Activated CD8-positive, alpha-beta T cell treated with anti-CD3 and anti-CD28 coated beads, Interleukin-2, amount 10 ng/mL, durations not matched to agents 7 days and 5 days (primary cell): ENCODE measurements around the gene FBN1. TPM values are rescaled to one million over a fixed set of nuclear protein-coding genes. Genes with fewer than 3 reads are reported as not detected.

Experiments used
- ATAC-seq: fragments of 150-1000 bp; cut with Tn5 transposase; one replicate; pipeline ENCODE4 v1.10.0; 2021; ENCODE audit warnings: moderate library complexity
- CTCF ChIA-PET: fragments of 350-600 bp; sonication (Branson Sonifier 250); formaldehyde crosslinking; loops from one replicate; lab custom pipeline; 2021; ENCODE audit warnings: antibody characterized with exemption; lab: Charles Lee
- POLR2A ChIA-PET: fragments of 350-600 bp; sonication (Branson Sonifier 250); formaldehyde crosslinking; loops from one replicate; lab custom pipeline; 2021; ENCODE audit warnings: antibody characterized with exemption; lab: Charles Lee
- DNase-seq: peaks from one replicate; pipeline ENCODE4 v3.0.0-alpha.2; 2020
- H3K27ac Mint-ChIP-seq: one replicate; pipeline ENCODE4 v1.8.0; 2021; ENCODE audit warnings: mild to moderate bottlenecking, mixed read lengths
- H3K27me3 Mint-ChIP-seq: one replicate; pipeline ENCODE4 v1.8.0; 2021; ENCODE audit warnings: low read depth, mixed read lengths
- H3K36me3 Mint-ChIP-seq: one replicate; pipeline ENCODE4 v1.8.0; 2021; ENCODE audit warnings: low read depth, mixed read lengths
- H3K4me1 Mint-ChIP-seq: one replicate; pipeline ENCODE4 v1.8.0; 2021; ENCODE audit warnings: low read depth, mixed read lengths
- H3K4me3 Mint-ChIP-seq: one replicate; pipeline ENCODE4 v1.8.0; 2021; ENCODE audit warnings: mild to moderate bottlenecking, mixed read lengths
- H3K9me3 Mint-ChIP-seq: one replicate; pipeline ENCODE4 v1.8.0; 2022; ENCODE audit warnings: mixed read lengths; ENCODE audit not compliant: insufficient read depth
- total RNA-seq, 2 experiments: library from RNA; stranded (reverse); gene quantifications; one replicate each; pipeline ENCODE4 v1.2.3, GENCODE V29; 2021

Gene FBN1
- total RNA-seq, 2 experiments from 2014 or later: 0.81 to 1.3 TPM

DNA sequence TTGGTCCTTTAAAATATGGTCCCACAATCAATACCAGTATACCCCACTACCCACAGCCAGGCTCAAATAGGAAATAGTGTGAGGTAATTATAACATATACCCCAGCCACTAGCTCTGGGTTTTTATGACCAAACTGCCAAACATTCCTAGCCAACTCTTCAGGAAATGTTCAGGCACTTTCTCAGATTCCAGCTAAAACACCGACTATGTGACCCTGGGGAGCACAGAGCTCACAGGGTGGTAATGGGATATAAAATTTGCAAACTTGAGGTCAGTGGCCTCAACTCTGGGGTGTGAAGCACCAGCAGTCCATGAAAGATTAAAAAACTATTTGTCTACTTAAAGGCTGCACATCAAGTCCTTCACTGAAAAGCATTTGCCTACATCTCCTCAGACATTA, 12.9 kb downstream of the FBN1 start:
- Mint-ChIP-seq H3K4me3 (no peak overlapping the region), H3K9me3 (no peaks in the 10 kb centered on the region)
- no peak for ATAC-seq

DNA sequence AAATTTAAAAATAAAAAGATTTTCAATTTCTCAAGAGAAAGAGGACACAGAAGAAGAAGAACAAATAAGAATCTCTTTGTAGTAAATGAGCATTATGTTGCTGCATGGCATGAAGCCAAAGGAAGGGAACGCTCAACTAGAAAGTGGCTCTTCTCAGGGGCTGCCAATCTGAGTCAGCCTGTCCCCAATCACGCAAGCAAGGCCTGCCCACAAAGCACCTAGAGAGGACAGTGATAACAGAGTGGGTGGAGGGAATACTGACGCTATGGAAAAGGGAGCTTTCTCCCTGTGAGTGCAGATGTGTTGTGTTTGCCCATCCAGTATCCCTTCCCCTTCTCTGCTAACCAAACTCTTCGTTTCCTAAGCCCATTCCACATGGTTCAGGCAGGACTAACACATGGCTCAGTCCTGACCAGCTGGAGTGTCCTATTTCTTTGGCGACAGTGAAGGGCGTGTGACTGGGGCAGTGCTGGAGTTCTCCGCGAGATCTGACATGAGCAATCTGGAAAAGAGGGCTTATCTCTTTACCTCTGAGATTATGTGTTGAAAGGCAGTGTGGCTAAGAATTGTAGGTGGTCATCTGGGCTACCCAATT, 14.2 kb downstream of the FBN1 start:
- Mint-ChIP-seq H3K27me3 (peaks cover 3% of the 10 kb centered on the region), H3K4me1 (no peaks in the 10 kb centered on the region), H3K4me3 (no peak overlapping the region), H3K27ac (no peak overlapping the region), H3K36me3 (no peaks in the 10 kb centered on the region), H3K9me3 (no peaks in the 10 kb centered on the region)
- ChIA-PET POLR2A (no interaction called here), CTCF (no interaction called here)
- DNase-seq: no peak
- ATAC-seq: no peak

More for the DNA sequence above, 12.9 kb downstream of the FBN1 start:
- ChIA-PET POLR2A (no interaction called here), CTCF (no interaction called here)
- no peak for DNase-seq
- H3K36me3 Mint-ChIP-seq: no peaks in the 10 kb centered on the region
- no peaks in the 10 kb centered on the region for H3K4me1 Mint-ChIP-seq
- H3K27me3 Mint-ChIP-seq: peaks cover 3% of the 10 kb centered on the region
- no peak overlapping the region for H3K27ac Mint-ChIP-seq

DNA sequence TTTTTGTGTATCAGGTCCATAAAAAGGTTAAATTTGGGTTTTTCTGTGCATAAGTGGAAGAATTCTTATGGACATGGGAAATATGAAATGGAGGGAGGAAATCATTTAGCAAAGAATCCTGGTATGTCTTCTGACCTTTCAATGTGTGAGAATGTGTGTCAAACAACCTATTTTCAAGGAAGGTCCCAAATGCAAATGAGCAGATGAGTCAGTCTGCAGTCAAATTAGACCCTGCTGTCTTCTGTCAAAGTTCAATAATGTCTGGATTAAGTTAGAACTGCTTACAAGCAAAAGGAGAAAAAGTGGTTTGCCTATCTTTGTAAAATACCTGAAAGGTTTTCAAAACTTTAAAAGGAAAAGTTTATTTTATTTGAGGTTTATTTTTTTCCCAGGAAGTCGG, 15.3 kb downstream of the FBN1 start:
- H3K36me3 Mint-ChIP-seq: no peaks in the 10 kb centered on the region
- no peak for DNase-seq
- H3K27ac Mint-ChIP-seq: no peak overlapping the region
- ChIA-PET POLR2A (no interaction called here), CTCF (no interaction called here)
- no peak for ATAC-seq
- H3K4me3 Mint-ChIP-seq: no peak overlapping the region
- no peaks in the 10 kb centered on the region for H3K4me1 Mint-ChIP-seq
- peaks cover 3% of the 10 kb centered on the region for H3K27me3 Mint-ChIP-seq
- no peaks in the 10 kb centered on the region for H3K9me3 Mint-ChIP-seq

DNA sequence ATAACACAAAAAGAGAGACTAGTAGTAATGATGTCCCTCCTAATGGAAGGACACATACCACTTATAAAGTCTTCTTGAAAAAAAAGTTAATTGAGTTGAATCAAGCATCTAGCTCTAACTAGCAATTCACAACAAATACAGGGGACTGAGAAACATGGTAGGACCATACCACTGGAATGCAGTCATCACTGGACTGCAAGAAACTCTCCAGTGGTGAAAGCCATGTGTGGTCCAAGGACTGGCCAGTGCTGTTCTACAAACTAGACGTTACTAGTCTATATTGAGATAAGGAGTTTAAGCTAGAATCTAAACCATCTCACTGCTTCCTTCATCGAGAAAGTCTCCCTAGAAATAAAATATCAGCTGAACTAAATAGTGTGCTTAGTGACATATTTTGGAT, 16.7 kb downstream of the FBN1 start:
- POLR2A ChIA-PET: no interaction called here
- no peaks in the 10 kb centered on the region for H3K36me3 Mint-ChIP-seq
- no peak overlapping the region for H3K27ac Mint-ChIP-seq
- H3K9me3 Mint-ChIP-seq: no peaks in the 10 kb centered on the region
- H3K4me3 Mint-ChIP-seq: no peak overlapping the region
- no peaks in the 10 kb centered on the region for H3K4me1 Mint-ChIP-seq
- peaks cover 3% of the 10 kb centered on the region for H3K27me3 Mint-ChIP-seq
- CTCF ChIA-PET: no interaction called here
- DNase-seq: no peak
- ATAC-seq: no peak

DNA sequence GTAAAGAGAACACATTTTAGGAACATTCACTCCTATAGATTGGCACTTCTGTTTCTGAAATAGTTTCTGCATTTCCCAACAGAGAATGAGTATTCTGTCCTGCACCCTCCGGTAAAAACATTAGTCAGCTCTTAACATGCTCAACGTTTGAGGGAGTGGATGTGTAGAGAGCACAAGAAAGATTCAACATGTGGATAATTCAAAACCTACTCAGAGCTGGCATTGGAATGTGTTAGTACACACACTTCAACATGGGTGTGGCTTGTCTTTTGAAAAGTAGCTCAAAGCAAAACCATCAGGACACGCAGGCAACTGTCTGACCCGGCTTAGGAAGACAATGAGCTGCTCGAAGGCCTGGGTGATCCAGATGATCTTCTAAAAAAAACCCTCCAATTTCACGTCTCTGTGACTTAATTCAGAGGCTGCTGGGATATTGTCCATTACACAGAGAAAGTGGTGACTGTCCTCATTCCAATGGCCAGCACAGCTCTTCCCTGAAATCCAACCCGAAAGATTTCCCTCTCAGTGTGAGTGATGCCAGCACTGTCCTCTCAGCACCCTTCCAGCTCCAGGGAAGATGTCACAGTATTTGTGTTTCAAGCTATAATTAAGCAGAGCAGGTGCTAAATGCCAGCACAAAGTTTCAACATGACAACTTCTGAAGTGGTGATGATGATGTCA, 18.1 kb downstream of the FBN1 start:
- Mint-ChIP-seq H3K36me3 (no peaks in the 10 kb centered on the region), H3K27me3 (peaks cover 5% of the 10 kb centered on the region), H3K27ac (no peak overlapping the region), H3K9me3 (no peaks in the 10 kb centered on the region), H3K4me1 (no peaks in the 10 kb centered on the region), H3K4me3 (no peak overlapping the region)
- ChIA-PET CTCF (no interaction called here), POLR2A (interaction anchor here (0.6 kb wide), 1 partner anchor 1490 kb away, joined by 3 read pairs; no protein-coding TSS in a partner anchor)
- no peak for DNase-seq
- ATAC-seq: no peak

DNA sequence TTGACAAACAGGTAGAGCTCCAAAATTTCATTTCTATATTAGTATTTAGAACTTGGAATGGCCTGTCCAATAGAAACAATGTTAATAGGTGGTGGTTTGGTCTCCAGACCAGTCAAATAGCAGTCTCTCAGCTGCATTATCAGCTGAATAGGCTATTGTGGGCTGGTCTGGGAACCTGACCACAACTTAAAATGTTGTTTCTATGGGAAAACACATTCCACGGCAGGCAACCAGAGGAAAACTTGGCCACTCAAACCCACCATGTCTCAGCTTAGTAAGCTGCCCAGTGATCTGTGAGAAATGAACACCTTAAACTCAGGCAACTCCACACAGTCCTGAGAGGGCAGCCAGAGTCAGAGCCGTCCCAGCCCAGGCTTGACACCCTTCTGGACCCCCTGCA, 20.4 kb downstream of the FBN1 start:
- Mint-ChIP-seq H3K36me3 (no peaks in the 10 kb centered on the region), H3K4me1 (no peaks in the 10 kb centered on the region), H3K27ac (no peak overlapping the region), H3K4me3 (no peak overlapping the region), H3K27me3 (peaks cover 3% of the 10 kb centered on the region), H3K9me3 (no peaks in the 10 kb centered on the region)
- DNase-seq (no peak), ATAC-seq (no peak)
- CTCF ChIA-PET: no interaction called here
- POLR2A ChIA-PET: no interaction called here

- ATAC-seq: no peak
- no peaks in the 10 kb centered on the region for H3K9me3 Mint-ChIP-seq
- H3K4me3 Mint-ChIP-seq: no peak overlapping the region
- no peak overlapping the region for H3K27ac Mint-ChIP-seq
- H3K4me1 Mint-ChIP-seq: no peaks in the 10 kb centered on the region
- H3K27me3 Mint-ChIP-seq: peaks cover 3% of the 10 kb centered on the region
- no peak for DNase-seq
- ChIA-PET CTCF (no interaction called here), POLR2A (no interaction called here)
- no peaks in the 10 kb centered on the region for H3K36me3 Mint-ChIP-seq
Observed at GRCh38 chr15:48624700-48625099, 20.8 kb downstream of the FBN1 start.

GRCh38 chr15:48623456-48623855, 22.1 kb downstream of the FBN1 start:
- ATAC-seq (no peak), DNase-seq (no peak)
- Mint-ChIP-seq H3K27ac (no peak overlapping the region), H3K4me1 (no peaks in the 10 kb centered on the region), H3K4me3 (no peak overlapping the region), H3K9me3 (no peaks in the 10 kb centered on the region), H3K27me3 (peaks cover 5% of the 10 kb centered on the region), H3K36me3 (no peaks in the 10 kb centered on the region)
- ChIA-PET CTCF (no interaction called here), POLR2A (no interaction called here)

DNA sequence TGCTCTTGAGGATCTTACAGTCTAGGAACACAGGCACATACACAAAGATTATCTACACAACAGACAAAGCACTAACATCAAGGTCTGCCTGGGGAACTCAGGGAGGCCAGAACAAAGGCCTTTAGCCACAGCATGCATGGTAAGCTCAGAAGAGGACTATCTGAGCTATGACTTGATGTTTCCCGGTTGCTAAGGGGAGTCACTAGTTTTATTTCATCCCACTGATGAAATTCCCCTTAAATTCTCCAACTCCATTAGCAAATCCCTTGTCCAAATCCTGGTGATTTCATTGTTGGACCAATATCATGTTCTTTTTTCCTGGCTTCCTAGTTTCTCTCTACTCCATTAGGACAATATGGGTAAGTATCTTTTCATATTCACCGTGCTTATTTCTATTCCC, 23.3 kb downstream of the FBN1 start:
- Mint-ChIP-seq H3K27me3 (peaks cover 5% of the 10 kb centered on the region), H3K9me3 (no peaks in the 10 kb centered on the region), H3K4me1 (no peaks in the 10 kb centered on the region), H3K36me3 (no peaks in the 10 kb centered on the region), H3K4me3 (no peak overlapping the region), H3K27ac (no peak overlapping the region)
- DNase-seq (no peak), ATAC-seq (no peak)
- ChIA-PET CTCF (no interaction called here), POLR2A (no interaction called here)

DNA sequence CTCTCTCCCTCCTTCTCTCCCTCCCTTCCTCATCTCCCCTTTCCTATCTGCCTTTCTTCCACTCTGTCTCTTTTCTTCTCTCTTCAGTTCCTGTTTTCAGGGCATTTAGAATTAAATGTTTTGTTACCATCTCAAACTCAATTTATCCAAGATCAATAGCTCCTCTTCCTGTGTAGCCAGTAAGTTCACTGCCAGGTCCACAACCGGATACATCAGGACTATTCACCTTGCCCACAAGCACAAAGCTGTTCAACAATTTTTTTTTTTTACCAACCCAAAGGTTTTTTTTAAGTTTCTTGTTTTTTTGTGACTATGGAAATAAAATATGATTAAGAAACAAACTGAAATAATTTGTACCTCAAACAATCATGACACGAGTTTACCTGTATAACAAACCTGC, 26.1 kb downstream of the FBN1 start:
- ATAC-seq (no peak), DNase-seq (no peak)
- Mint-ChIP-seq H3K9me3 (no peaks in the 10 kb centered on the region), H3K4me1 (no peaks in the 10 kb centered on the region), H3K4me3 (no peak overlapping the region), H3K36me3 (no peaks in the 10 kb centered on the region), H3K27me3 (peaks cover 7% of the 10 kb centered on the region), H3K27ac (no peak overlapping the region)
- POLR2A ChIA-PET: no interaction called here
- CTCF ChIA-PET: no interaction called here

- Mint-ChIP-seq H3K36me3 (no peaks in the 10 kb centered on the region), H3K4me1 (no peaks in the 10 kb centered on the region), H3K27ac (no peak overlapping the region), H3K27me3 (peaks cover 5% of the 10 kb centered on the region), H3K4me3 (no peak overlapping the region), H3K9me3 (no peaks in the 10 kb centered on the region)
- ChIA-PET CTCF (no interaction called here), POLR2A (no interaction called here)
- DNase-seq (no peak), ATAC-seq (no peak)
Observed at GRCh38 chr15:48617619-48618018, 27.9 kb downstream of the FBN1 start.

DNA sequence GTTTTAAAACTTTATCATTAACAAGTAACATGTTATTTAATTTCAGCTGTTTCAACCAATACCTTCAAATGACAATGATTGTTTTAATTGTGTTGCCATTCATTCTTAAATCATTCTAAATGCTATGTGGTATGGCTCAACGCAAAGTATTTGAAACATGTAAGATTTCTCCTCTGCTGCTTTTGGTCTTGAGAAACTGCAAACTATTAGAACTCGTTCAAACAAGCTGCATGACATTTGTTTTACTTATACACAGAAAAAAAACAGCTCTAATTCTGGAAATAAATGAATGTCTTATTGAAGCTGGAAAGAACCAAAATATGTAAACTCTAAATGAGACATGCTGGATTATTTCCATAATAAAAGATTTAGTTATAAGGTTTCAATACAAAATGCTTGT, 29.3 kb downstream of the FBN1 start:
- Mint-ChIP-seq H3K9me3 (no peaks in the 10 kb centered on the region), H3K36me3 (no peaks in the 10 kb centered on the region), H3K27ac (no peak overlapping the region), H3K4me1 (no peaks in the 10 kb centered on the region), H3K27me3 (peaks cover 5% of the 10 kb centered on the region), H3K4me3 (no peak overlapping the region)
- DNase-seq: no peak
- no peak for ATAC-seq
- ChIA-PET POLR2A (no interaction called here), CTCF (interaction anchor here (0.8 kb wide), 1 partner anchor 258 kb away, joined by 3 read pairs; no protein-coding TSS in a partner anchor)
